Transverse colon (tissue), 4 donors: ENCODE measurements around the gene ACKR1.

Experiments
- CTCF ChIP-seq, 5 experiments: fragments of 200-600 bp in 3 of 5; fragments of 450-650 bp in 2 of 5; sonication (generic) in 3 of 5; IDR thresholded peaks; 1 replicate in 2 of 5; 2 replicates in 3 of 5; pipeline ENCODE4 v1.5.1; 2016 to 2017; ENCODE audit warnings: antibody characterized with exemption in 5 of 5, inconsistent platforms in 3 of 5, mild to moderate bottlenecking in 2 of 5, moderate library complexity in 1 of 5
- POLR2A ChIP-seq: fragments of 450-650 bp; IDR thresholded peaks from one replicate; pipeline ENCODE4 v1.6.1; 2016; ENCODE audit warnings: antibody characterized with exemption, mild to moderate bottlenecking, moderate library complexity
- POLR2AphosphoS5 ChIP-seq, 3 donors: sonication (generic); formaldehyde crosslinking; IDR thresholded peaks; one replicate each; pipeline ENCODE4 v1.6.1; 2016; ENCODE audit warnings: antibody characterized with exemption in 3 of 3

GRCh38 chr1:159171254-159171687, 33.4 kb upstream of the ACKR1 start, which contains the start of gene CADM3:
- TF ChIP-seq POLR2A (no peak), CTCF (IDR thresholded peaks at IDR 0.05) (no peak), POLR2AphosphoS5 (IDR thresholded peaks at IDR 0.05) (no peak)
